Mesenchymal stem cell (in vitro differentiated cells and primary cell): ENCODE results near the gene RPS27A.
"Not testable (repeated sequence)": the region's sequence is repeated elsewhere in the genome, so short reads cannot be mapped to it uniquely, and the experiment has no call there.

ENCODE experiments used
- DNase-seq: peaks from one replicate; pipeline ENCODE4 v3.0.0-alpha.2; 2013
- H2AFZ ChIP-seq: one replicate; pipeline ENCODE4 v1.6.1; 2013; ENCODE audit warnings: low read depth, mild to moderate bottlenecking, control low read depth, inconsistent platforms, low read length, moderate library complexity
- H2AK5ac ChIP-seq: 2 replicates; pipeline ENCODE4 v1.6.1; 2013; ENCODE audit warnings: low read length, moderate library complexity, mild to moderate bottlenecking, inconsistent platforms; ENCODE audit not compliant: severe bottlenecking
- H2BK120ac ChIP-seq: one replicate; pipeline ENCODE4 v1.6.1; 2013; ENCODE audit warnings: low read depth, mild to moderate bottlenecking, inconsistent platforms, low read length, moderate library complexity
- H2BK12ac ChIP-seq, 2 experiments: one replicate each; pipeline ENCODE4 v1.6.1; 2013; ENCODE audit warnings: inconsistent platforms in 2 of 2, low read length in 2 of 2, mild to moderate bottlenecking in 2 of 2, moderate library complexity in 2 of 2, control low read depth in 1 of 2
- H2BK15ac ChIP-seq: one replicate; pipeline ENCODE4 v1.6.1; 2013; ENCODE audit warnings: mild to moderate bottlenecking, low read depth, inconsistent platforms; ENCODE audit not compliant: poor library complexity, severe bottlenecking
- H2BK5ac ChIP-seq: 2 replicates; pipeline ENCODE4 v1.6.1; 2013; ENCODE audit warnings: low read depth, mild to moderate bottlenecking, low read length, control low read depth, inconsistent platforms; ENCODE audit not compliant: poor library complexity, severe bottlenecking
- H3K14ac ChIP-seq, 2 experiments: one replicate each; pipeline ENCODE4 v1.6.1; 2013; ENCODE audit warnings: inconsistent platforms in 2 of 2, low read length in 2 of 2, control low read depth in 1 of 2, mild to moderate bottlenecking in 1 of 2, moderate library complexity in 1 of 2
- H3K18ac ChIP-seq, 2 experiments: one replicate each; pipeline ENCODE4 v1.6.1; 2013; ENCODE audit warnings: inconsistent platforms in 2 of 2, low read length in 2 of 2, control low read depth in 1 of 2, low read depth in 1 of 2, mild to moderate bottlenecking in 1 of 2
- H3K23ac ChIP-seq, 2 experiments: one replicate each; pipeline ENCODE4 v1.6.1; 2013; ENCODE audit warnings: inconsistent platforms in 2 of 2, low read length in 2 of 2, mild to moderate bottlenecking in 2 of 2, moderate library complexity in 2 of 2, control low read depth in 1 of 2
- H3K27ac ChIP-seq: 2 replicates; pipeline ENCODE4 v1.5.1; 2013; ENCODE audit warnings: mild to moderate bottlenecking, moderate library complexity, low read length, control low read depth, inconsistent platforms; ENCODE audit not compliant: poor library complexity, severe bottlenecking
- H3K27me3 ChIP-seq, 2 experiments: 2 replicates each; pipeline versions ENCODE4 v1.6.1 to v1.7.0; 2013; ENCODE audit warnings: low read length in 2 of 2, mild to moderate bottlenecking in 2 of 2, moderate library complexity in 2 of 2, control low read depth in 1 of 2, inconsistent platforms in 1 of 2; ENCODE audit not compliant: control insufficient read depth in 1 of 2, insufficient read depth in 1 of 2
- H3K36me3 ChIP-seq, 2 experiments: 2 replicates each; pipeline versions ENCODE4 v1.6.1 to v1.7.0; 2013; ENCODE audit warnings: low read length in 2 of 2, control low read depth in 1 of 2, inconsistent platforms in 1 of 2, low read depth in 1 of 2, mild to moderate bottlenecking in 1 of 2; ENCODE audit not compliant: insufficient read depth in 2 of 2, control insufficient read depth in 1 of 2
- H3K4ac ChIP-seq, 2 experiments: one replicate each; pipeline ENCODE4 v1.6.1; 2013; ENCODE audit warnings: inconsistent platforms in 2 of 2, low read length in 2 of 2, mild to moderate bottlenecking in 2 of 2, moderate library complexity in 2 of 2, control low read depth in 1 of 2, low read depth in 1 of 2
- H3K4me1 ChIP-seq: 2 replicates; pipeline ENCODE4 v1.6.1; 2013; ENCODE audit warnings: low read depth, low read length, control low read depth; ENCODE audit not compliant: control insufficient read depth, insufficient read depth
- H3K4me2 ChIP-seq: 2 replicates; pipeline ENCODE4 v1.6.1; 2013; ENCODE audit warnings: low read length, mild to moderate bottlenecking, inconsistent platforms; ENCODE audit not compliant: poor library complexity, severe bottlenecking
- H3K4me3 ChIP-seq, 2 experiments: 2 replicates each; pipeline versions ENCODE4 v1.5.1 to v1.7.0; 2013; ENCODE audit warnings: low read length in 2 of 2, mild to moderate bottlenecking in 2 of 2, control low read depth in 1 of 2, low read depth in 1 of 2; ENCODE audit not compliant: insufficient read depth in 1 of 2
- H3K79me1 ChIP-seq: replicated peaks from 2 replicates; pipeline ENCODE4 v1.6.1; 2013; ENCODE audit warnings: mild to moderate bottlenecking, control low read depth, low read length, inconsistent platforms; ENCODE audit not compliant: poor library complexity, severe bottlenecking
- H3K9ac ChIP-seq: 2 replicates; pipeline ENCODE4 v1.7.0; 2013; ENCODE audit warnings: mild to moderate bottlenecking, low read length, moderate library complexity
- H3K9me3 ChIP-seq: 2 replicates; pipeline ENCODE4 v1.7.0; 2013; ENCODE audit warnings: mild to moderate bottlenecking, low read length; ENCODE audit not compliant: control insufficient read depth
- H4K8ac ChIP-seq: one replicate; pipeline ENCODE4 v1.6.1; 2013; ENCODE audit warnings: inconsistent platforms, mild to moderate bottlenecking, low read length, moderate library complexity
- H4K91ac ChIP-seq: one replicate; pipeline ENCODE4 v1.6.1; 2013; ENCODE audit warnings: mild to moderate bottlenecking, low read length, inconsistent platforms
- WGBS: methylation state at CpG from one replicate; pipeline ENCODE4 v1.1.7; 2013; ENCODE audit warnings: mixed read lengths; 5-methylcytosine and 5-hydroxymethylcytosine counted together

RPS27A gene

DNA sequence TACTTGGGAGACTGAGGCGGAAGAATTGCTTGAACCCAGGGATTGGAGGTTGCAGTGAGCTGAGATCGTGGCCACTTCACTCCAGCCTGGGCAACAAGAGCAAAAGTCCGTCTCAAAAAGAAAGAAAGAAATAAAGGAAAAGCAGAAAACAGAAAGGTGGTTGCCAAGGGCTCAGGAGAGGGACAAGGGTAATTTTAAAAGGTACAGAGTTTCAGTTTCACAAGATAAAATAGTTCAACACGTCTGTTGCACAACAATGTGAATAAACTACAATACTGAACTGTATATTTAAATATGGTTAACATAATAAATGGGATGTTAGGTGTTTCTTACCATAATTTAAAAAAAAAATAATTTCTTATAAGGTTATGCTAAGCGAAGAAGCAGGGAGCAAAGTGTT, 12.9 kb downstream of the RPS27A start:
- Histone ChIP-seq H2BK12ac (no peak overlapping the region), H3K9me3 (no peaks in the 10 kb centered on the region), H3K9ac (no peak overlapping the region), H3K4me3 (no peak overlapping the region), H2AFZ (no peak overlapping the region), H2BK120ac (no peak overlapping the region), H3K4me2 (no peak overlapping the region), H3K4me1 (no peaks in the 10 kb centered on the region), H2AK5ac (no peak overlapping the region), H3K4ac (no peak overlapping the region), H3K18ac (no peak overlapping the region), H3K79me1 (no peaks in the 10 kb centered on the region), H3K27me3 (no peaks in the 10 kb centered on the region), H4K8ac (no peak overlapping the region), H4K91ac (no peak overlapping the region), H3K36me3 (peaks cover 14 to 81% of the 10 kb centered on the region in 2 experiments), H3K23ac (no peak overlapping the region), H3K27ac (no peak overlapping the region), H3K14ac (no peak overlapping the region), H2BK15ac (no peak overlapping the region), H2BK5ac (no peak overlapping the region)
- DNase-seq: no peak
- 100% methylated on average over 2 of the region's 5 CpGs for WGBS

DNA sequence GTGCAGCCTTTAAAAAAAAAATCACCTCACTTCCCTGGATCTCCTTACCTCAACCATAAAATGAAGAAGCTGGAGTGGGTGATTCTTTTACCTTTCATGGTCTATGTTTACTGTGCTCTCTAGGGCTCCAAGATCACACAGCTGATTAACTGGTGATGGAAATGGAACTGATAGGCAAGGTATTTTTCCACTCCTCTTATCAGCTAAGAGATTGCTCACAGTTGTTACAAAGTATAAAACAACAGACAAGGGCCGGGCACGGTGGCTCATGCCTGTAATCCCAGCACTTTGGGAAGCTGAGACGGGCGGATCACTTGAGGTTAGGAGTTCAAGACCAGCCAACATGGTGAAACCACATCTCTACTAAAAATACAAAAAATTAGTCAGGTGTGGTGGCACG, 14.5 kb downstream of the RPS27A start:
- no peak overlapping the region for H3K18ac ChIP-seq
- no peak overlapping the region for H2BK12ac ChIP-seq
- no peak for DNase-seq
- H2BK120ac ChIP-seq: no peak overlapping the region
- no peak overlapping the region for H4K8ac ChIP-seq
- no peak overlapping the region for H2AFZ ChIP-seq
- H4K91ac ChIP-seq: no peak overlapping the region
- H3K27me3 ChIP-seq: no peaks in the 10 kb centered on the region
- no peak overlapping the region for H2BK5ac ChIP-seq
- H3K9ac ChIP-seq: no peak overlapping the region
- H3K4me3 ChIP-seq: no peak overlapping the region
- no peak overlapping the region for H3K27ac ChIP-seq
- no peaks in the 10 kb centered on the region for H3K4me1 ChIP-seq
- no peak overlapping the region for H2AK5ac ChIP-seq
- no peak overlapping the region for H3K14ac ChIP-seq
- no peak overlapping the region for H3K4me2 ChIP-seq
- no peak overlapping the region for H3K4ac ChIP-seq
- H3K79me1 ChIP-seq: no peaks in the 10 kb centered on the region
- WGBS: 88% methylated on average over 5 of the region's 5 CpGs
- no peaks in the 10 kb centered on the region for H3K9me3 ChIP-seq
- peaks cover 13 to 86% of the 10 kb centered on the region in 2 experiments for H3K36me3 ChIP-seq
- no peak overlapping the region for H2BK15ac ChIP-seq
- H3K23ac ChIP-seq: no peak overlapping the region

GRCh38 chr2:55252832-55253231, 20.3 kb downstream of the RPS27A start:
- WGBS: 57% methylated on average over 1 of the region's 3 CpGs
- Histone ChIP-seq H3K79me1 (peaks cover 4% of the 10 kb centered on the region), H3K9me3 (no peaks in the 10 kb centered on the region)

GRCh38 chr2:55259586-55259985, 27.1 kb downstream of the RPS27A start:
- not testable (repeated sequence) for H2BK120ac ChIP-seq, H4K91ac ChIP-seq, H3K4me3 ChIP-seq, H2AK5ac ChIP-seq, H2BK12ac ChIP-seq, H3K4ac ChIP-seq, H3K27ac ChIP-seq, H2BK5ac ChIP-seq, H3K9me3 ChIP-seq, H2BK15ac ChIP-seq, H3K9ac ChIP-seq, H3K14ac ChIP-seq, H2AFZ ChIP-seq, H3K4me1 ChIP-seq, DNase-seq, H3K4me2 ChIP-seq, H3K27me3 ChIP-seq, H3K79me1 ChIP-seq, H3K23ac ChIP-seq, H4K8ac ChIP-seq, H3K18ac ChIP-seq
- 100% methylated on average over 2 of the region's 3 CpGs for WGBS
- peaks cover 23 to 72% of the 10 kb centered on the region in 2 experiments for H3K36me3 ChIP-seq

More at GRCh38 chr2:55252832-55253231, 20.3 kb downstream of the RPS27A start:
- no peak overlapping the region for H3K27ac ChIP-seq
- H3K4me1 ChIP-seq: no peaks in the 10 kb centered on the region
- H2BK5ac ChIP-seq: no peak overlapping the region
- DNase-seq: no peak
- no peak overlapping the region for H3K4me3 ChIP-seq
- no peak overlapping the region for H3K4me2 ChIP-seq
- no peaks in the 10 kb centered on the region for H3K27me3 ChIP-seq
- no peak overlapping the region for H3K23ac ChIP-seq
- no peak overlapping the region for H3K14ac ChIP-seq
- H2BK120ac ChIP-seq: no peak overlapping the region
- no peak overlapping the region for H4K8ac ChIP-seq
- no peak overlapping the region for H2BK12ac ChIP-seq
- H3K18ac ChIP-seq: no peak overlapping the region
- no peak overlapping the region for H2AK5ac ChIP-seq
- H2AFZ ChIP-seq: no peak overlapping the region
- H3K4ac ChIP-seq: no peak overlapping the region
- no peak overlapping the region for H4K91ac ChIP-seq
- peaks cover 21 to 79% of the 10 kb centered on the region in 2 experiments for H3K36me3 ChIP-seq
- H2BK15ac ChIP-seq: no peak overlapping the region
- no peak overlapping the region for H3K9ac ChIP-seq
